ENCODE data around the gene SEL1L2.

DNA sequence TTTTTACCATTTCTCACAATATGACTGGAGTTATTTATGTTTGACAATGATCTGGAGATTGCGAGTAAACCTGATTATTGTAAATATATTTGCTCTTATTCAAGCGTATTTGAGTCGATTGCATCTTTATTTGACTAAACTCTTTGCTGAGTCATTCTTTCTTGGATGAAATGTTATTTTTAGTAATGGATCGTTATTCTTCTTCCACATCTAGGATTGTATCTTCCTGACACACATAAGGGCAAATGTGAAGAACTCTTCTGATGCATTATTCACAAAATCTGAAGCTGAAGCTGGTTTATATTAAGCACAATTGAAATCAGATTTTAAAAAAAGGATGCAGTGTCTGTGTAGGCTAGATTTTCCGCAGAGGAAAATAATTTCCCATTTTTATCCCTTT, 68.2 kb downstream of the SEL1L2 start:
- TF ChIP-seq POLR2A (IDR thresholded peaks at IDR 0.05; ENCODE audit: low read depth, low read length) (no peak), POLR2AphosphoS5 (IDR thresholded peaks at IDR 0.05; ENCODE audit: low read depth, low read length) (no peak), TAF1 (IDR thresholded peaks at IDR 0.05; ENCODE audit: borderline replicate concordance, low read depth, low read length) (no peak)
